NCI-H446 (cell line): Measurements from ENCODE around the gene ACSM2A.
"Not testable (repeated sequence)": the region's sequence is repeated elsewhere in the genome, so short reads cannot be mapped to it uniquely, and the experiment has no call there.

Experiments used
- DNase-seq, 2 experiments: peaks; one replicate each; lab custom pipeline; 2025; lab: John Stamatoyannopoulos, UW

Gene ACSM2A

DNA sequence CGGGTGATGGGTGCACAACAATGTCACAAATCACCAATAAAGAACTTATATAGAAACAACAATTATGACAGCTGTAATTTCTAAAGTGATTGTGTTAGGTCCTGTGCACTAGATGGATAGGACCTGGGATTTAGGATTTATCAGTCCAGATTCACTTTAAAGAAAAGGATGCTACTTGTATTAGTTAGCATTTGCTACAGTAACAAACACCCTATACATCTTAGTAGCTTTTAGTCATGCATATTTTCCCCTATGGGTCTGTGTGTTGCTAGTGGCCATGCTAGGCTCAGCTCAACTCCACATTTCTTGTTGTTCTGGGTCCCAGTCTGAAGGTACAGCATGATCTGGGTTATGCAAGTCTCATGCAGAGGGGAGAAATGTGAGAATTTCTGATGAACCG, 7.9 kb downstream of the ACSM2A start:
- DNase-seq, result not testable (repeated sequence)

DNA sequence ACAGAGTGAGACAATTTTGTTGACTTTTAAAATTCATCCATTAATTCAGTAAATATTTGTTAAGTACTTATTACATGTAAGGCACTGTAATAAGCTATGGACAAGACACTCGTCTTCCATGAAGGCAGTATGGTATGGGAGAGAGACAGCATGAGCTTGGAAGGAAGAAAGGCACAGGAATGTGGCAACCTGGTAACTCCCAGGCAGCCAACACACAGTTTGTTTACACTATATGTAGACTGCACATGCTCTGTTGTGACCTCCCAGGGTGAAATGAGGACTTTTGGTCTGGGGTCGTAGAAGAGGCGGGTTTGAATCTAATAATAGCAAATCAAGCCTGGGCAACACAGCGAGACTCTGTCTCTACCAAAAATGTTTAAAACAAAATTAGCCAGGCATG, 9.0 kb downstream of the ACSM2A start:
- not testable (repeated sequence) for DNase-seq

DNA sequence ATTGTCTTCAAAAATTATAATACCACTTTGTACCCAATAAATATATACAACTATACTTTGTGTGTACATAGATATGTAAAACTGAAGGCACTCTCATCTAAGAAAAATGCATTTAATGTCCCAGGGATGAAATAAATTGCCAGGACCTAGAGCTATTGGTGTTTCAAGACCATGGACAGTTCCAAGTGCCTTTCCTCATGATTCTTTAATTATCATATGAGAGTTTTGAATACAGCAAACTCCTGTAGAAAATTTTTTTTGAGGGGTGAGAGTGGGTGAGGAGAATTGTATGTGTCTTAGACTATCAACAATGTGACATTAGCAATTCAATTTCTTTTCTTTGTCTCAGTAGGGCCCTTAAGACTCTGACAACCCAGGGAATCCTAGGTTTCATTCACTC, 17.6 kb downstream of the ACSM2A start:
- DNase-seq, result not testable (repeated sequence)

DNA sequence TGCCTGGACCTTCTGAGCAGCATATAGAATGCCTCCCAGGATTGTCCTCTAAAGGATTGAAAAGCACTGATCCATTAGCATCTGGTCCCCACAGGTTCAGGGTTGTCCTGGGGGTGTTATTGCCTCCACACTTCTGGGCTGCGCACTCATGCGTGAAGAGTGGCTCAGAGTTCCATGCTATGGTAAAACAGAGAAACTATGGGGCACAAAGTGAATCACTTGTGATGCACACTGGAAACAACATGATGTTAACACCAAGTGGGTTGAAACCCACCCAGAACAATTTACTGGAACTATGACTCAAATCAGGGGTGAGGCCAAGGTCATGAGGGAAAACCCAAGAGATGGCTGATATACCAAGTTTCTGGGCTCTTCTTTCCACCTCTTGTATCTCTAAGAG, 18.6 kb downstream of the ACSM2A start:
- not testable (repeated sequence) for DNase-seq

DNA sequence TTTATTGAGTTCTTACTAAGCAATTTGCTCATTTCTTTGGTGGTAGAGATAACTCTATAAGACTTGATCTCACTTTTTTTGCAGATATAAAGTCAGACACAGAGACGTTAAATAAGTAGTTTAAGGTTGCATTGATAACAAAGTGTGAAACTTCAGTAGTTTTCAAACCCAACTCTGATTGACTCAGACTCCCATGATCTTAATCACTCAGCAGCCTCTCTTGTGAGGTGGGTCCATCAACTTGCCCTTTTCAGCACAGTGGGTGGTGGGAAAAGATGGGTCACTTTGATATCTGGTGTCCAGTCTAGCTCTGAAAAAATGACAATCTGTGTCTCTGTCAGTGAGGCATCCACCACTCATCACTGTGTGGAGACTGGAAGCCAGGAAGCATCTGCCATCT, 19.4 kb downstream of the ACSM2A start:
- not testable (repeated sequence) for DNase-seq

DNA sequence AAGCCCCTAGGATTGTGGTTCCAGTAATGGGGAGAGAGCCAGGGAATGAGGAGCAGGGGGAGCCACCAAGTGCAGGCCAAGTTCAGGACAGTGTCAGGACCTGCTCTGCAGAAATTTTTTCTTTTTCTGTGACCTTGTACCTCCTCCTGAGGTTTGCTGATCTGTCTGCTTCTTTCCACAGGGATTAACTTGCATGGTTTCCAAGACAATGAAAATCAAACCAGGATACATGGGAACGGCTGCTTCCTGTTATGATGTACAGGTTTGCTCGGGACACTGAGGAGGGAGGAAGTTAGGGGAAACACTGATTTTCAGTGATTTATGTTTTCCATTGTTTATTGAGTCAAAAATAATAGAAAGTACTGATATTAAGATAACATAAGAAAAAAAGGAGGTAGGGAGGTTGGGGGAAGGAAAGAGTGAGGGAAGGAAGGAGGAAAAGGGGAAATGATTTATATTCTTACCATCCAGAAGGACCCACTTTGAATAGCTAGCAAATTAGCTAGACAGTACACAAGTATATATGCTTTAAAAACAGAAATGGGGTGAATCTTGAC, 25.9 kb downstream of the ACSM2A start:
- DNase-seq, result not testable (repeated sequence)

DNA sequence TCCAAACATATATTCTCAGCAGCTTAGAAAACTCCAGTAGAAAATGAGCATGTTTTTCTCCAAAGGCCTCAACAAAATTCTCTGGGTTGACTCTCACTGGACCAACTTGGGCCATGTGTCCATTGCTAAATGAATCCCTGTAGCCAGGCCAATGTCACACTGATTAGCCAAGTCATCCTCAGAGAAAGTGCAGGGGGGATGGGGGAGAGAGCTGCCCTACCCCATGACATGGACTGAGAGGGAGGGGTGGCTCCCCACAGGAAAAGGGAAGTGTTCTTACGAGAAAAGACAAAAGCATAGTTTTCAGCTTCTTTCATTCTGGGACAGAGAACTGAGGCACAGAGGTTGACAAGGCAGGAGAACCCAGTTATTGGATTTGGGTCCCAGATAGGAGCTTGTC, 32.7 kb downstream of the ACSM2A start:
- DNase-seq, result not testable (repeated sequence)

DNA sequence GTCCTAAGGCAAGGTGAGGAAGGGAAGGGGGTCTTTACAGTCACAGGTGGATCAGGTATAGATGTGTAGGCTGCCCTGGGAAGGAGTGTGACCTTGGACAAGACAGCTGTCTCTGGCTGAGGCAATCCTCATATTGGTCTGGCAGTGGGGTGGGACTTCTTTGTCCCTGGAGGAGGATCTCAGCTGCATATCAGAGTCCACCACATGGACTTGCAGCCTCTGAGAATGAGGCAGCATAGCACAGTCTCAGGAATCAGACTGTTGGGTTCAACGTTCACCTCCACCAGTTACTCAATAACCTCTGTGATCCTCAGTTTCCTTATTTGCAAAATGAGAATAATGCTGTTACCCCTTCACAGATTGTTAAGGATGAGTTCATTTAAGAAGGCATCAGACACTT, 33.4 kb downstream of the ACSM2A start:
- DNase-seq, result no peak

DNA sequence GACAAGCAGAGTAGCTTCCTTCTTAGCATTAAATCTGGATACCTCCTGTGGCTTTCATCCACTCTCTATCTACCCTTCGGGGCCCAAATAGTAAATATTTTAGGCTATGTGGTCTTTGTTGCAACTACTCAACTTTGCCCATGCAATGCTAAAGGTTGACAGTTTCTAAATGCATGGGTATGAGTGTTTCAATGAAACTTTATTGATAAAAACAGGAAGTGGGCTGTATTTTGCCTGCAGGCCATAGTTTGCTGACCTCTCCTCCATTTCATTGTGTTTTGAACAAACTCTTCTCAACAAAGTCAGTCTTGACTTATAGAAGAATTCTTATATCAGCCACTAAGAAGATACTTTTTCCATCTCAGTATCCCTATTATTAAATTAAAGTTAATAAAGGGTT, 34.1 kb downstream of the ACSM2A start:
- no peak for DNase-seq

DNA sequence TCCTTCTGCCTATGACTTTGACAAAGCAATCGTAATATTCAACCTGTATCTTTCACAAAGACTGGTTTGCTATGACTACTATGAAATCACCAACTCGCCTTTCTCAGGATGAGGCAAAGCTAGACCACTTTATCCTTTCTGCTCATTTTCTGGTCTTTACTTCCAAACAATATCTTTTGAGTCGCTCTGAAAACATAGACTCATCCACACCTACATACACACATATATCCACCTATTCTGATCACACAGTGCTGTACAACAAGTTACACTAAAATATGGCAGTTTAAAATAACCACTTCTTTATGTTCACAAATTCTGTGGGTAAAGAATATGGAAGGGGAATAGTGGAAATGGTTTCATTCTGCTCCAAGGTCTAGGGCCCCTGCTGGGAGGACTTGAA, 39.7 kb downstream of the ACSM2A start:
- not testable (repeated sequence) for DNase-seq

DNA sequence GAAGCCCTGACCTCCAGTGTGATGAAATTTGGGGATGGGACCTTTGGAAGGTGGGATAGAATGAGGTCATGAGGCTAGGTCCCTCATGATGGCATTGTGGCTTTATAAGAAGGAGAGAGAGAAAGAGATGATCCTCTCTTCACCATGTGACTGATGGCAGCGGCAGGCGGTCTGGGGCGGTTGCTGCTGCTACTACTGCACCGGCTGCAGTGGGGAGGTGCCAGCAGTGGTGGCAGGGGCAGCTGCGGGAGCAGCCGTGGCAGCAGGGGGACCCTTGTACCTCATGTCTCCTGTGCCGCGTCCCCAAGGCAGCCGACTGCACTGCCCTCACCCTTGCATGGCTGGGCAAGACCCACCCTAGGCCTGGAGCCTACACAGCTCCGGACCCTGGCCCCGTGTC, 40.1 kb downstream of the ACSM2A start:
- not testable (repeated sequence) for DNase-seq

DNA sequence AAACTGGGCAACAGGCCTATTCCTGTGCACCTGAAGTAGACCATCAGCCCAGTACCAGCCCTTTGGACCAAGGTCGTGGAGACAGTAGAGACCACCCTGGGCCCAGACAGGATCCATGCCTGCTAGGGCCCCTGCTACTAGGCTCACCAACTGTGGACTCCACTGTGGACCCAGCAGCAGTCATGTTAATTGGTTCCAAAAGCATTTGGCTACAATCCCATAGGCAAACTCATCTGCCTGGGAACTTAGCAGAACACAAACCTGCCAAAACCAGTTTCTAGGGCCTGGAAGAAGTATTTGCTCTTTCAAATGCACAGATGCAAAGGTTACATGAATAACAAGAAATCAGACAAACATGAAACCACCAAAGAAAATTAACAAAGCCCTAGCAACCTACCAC, 53.1 kb downstream of the ACSM2A start:
- no peak for DNase-seq

DNA sequence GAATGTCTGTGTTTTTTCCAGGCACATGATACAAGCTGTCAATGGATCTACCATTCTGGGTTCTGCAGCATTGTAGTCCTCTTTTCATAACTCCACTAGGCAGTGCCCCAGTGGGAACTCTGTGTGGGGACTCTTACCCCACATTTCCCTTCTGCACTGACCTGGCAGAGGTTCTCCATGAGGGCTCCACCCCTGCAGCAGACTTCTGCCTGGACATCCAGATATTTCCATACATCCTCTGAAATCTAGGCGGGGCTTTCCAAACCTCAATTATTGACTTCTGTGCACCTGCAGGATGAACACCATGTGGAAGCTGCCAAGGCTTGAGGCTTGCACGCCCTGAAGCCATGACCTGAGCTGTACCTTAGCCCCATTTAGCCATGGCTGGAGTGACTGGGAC, 56.0 kb downstream of the ACSM2A start:
- no peak for DNase-seq

DNA sequence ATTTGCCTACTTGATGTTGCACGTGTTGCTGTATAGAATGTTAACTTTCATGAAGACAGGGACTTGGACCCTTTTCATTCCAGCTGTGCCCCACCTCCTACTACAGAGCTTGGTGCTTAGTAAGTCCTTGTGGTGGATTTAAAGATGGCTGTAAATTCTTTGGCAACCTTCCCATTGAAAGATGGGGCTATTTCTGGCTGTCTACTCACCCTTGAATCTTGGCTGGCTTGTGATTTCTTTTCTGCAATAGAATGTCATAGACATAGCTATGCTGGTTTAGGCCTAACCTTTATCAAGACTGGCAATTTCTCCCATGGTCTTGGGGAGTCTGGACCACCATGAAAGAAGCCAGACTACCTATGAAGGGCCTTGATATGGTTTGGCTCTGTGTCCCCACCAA, 59.0 kb downstream of the ACSM2A start:
- DNase-seq, result no peak

DNA sequence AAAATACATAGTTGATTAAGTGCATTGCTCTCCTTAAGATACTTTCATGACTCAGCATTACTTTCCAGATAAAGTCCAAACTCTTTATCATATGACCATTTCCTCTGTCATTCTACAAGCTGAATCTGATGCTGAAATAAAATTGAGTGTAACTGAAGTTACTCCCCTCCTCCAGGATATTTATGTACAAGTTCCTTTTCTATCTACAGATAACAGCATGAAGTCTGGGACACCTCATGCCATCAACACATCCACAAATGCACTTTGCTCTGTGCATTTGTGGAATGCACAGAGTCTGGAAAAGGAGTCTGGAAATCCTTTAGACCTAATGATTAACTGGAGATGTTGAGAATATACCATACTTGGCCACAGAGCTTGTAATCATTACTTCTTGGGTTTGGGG, 64.4 kb downstream of the ACSM2A start:
- DNase-seq, result no peak

DNA sequence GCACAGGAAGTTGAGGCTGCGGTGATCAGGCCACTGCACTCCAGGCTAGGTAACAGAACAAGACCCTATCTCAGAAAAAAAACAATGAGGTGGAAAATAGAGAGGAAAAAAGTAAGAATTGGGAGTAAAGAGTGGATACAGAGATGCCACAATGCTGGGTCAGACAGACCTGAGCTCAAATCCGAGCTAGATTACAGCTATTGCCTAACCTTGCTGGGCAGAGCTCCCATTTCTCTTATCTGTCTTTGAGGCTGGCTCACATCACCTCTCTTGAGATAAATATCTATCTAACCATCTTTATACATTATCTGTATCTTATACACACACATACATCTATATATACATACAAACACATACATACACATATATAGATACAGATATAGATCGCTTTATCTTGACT, 65.8 kb downstream of the ACSM2A start:
- DNase-seq, result no peak

DNA sequence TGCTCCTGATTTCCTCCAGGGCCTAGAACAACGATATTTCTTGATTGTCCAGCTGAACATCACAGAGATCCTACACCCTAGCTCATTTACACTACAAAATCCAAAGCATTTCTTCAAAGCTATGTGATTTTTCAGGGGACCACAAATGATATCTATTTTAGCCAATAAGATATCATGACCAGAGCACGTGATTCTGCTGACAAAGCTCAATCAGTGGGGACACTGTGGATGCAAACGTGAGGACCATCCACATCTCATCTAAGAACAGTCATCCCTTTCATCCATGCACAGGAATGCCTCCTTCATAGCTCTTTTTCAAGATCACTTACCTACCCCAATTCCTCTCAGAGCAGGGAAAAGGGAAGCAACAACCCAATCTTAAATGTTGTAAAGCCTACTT, 67.9 kb downstream of the ACSM2A start:
- no peak for DNase-seq

DNA sequence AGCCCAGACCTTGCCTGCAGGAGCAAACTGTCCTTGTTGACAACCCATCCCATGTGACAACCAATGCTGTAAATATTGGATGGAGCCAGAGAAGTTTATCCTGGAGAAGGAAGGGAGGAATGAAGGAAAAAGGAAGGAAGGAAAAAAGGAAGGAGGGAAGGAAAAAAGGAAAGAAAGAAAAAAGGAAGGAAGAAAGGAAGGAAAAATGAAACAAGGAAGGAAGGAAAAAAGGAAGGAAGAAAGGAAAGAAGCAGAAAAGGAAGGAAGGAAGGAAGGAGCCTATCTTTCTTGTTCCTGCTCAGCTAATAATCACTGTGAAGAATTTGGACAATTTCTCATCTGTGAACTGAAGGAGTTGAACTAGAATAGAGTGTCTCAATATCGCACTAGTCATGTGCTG, 68.8 kb downstream of the ACSM2A start:
- DNase-seq, result no peak

DNA sequence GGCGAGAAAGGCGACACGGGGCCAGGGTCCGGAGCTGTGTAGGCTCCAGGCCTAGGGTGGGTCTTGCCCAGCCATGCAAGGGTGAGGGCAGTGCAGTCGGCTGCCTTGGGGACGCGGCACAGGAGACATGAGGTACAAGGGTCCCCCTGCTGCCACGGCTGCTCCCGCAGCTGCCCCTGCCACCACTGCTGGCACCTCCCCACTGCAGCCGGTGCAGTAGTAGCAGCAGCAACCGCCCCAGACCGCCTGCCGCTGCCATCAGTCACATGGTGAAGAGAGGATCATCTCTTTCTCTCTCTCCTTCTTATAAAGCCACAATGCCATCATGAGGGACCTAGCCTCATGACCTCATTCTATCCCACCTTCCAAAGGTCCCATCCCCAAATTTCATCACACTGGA, 80.5 kb downstream of the ACSM2A start:
- not testable (repeated sequence) for DNase-seq

DNA sequence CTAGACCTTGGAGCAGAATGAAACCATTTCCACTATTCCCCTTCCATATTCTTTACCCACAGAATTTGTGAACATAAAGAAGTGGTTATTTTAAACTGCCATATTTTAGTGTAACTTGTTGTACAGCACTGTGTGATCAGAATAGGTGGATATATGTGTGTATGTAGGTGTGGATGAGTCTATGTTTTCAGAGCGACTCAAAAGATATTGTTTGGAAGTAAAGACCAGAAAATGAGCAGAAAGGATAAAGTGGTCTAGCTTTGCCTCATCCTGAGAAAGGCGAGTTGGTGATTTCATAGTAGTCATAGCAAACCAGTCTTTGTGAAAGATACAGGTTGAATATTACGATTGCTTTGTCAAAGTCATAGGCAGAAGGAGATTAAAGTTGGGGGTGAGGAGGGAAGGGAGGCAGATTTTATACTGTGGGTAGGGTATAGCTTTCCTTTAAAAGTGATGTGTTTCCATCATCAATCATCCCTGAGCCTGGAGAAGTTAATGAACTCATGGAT, 81.0 kb downstream of the ACSM2A start:
- DNase-seq, result not testable (repeated sequence)

DNA sequence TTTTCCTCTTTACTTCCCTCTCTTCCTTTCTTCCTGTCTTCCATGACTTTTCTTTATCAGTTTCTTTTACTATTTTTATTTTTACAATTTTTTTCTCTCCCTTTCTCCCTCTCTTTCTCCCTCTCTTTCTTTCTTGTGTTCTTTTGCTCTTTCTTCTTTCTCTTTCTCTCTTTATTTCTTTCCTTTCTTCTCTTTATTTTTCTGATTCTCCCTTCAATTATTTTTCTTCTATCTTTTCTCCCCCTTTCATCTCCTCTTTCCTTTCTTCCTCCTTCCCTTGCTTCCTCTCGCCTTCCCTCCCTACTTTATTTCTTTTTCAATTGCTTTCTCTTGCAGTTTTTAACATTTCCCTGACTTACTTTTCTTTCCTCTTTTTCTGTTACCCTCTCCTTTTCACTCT, 85.3 kb downstream of the ACSM2A start:
- not testable (repeated sequence) for DNase-seq
